HUES48 (cell line): ENCODE results near the gene MYZAP.

Experiments
- H3K27ac ChIP-seq: one replicate; pipeline ENCODE4 v1.7.0; 2013; ENCODE audit warnings: low read depth, low read length, inconsistent platforms
- H3K27me3 ChIP-seq: 2 replicates; pipeline ENCODE4 v1.6.1; 2013; ENCODE audit warnings: mild to moderate bottlenecking, low read length; ENCODE audit not compliant: control insufficient read depth, insufficient read depth
- H3K36me3 ChIP-seq: 2 replicates; pipeline ENCODE4 v1.6.1; 2013; ENCODE audit warnings: low read length; ENCODE audit not compliant: control insufficient read depth, insufficient read depth
- H3K4me1 ChIP-seq: 2 replicates; pipeline ENCODE4 v1.6.1; 2013; ENCODE audit warnings: mild to moderate bottlenecking, low read length; ENCODE audit not compliant: control insufficient read depth, insufficient read depth
- H3K4me3 ChIP-seq: 2 replicates; pipeline ENCODE4 v1.5.1; 2013; ENCODE audit warnings: mild to moderate bottlenecking, low read depth, low read length
- H3K9ac ChIP-seq: 2 replicates; pipeline ENCODE4 v1.6.1; 2013; ENCODE audit warnings: mild to moderate bottlenecking, low read depth, low read length, moderate library complexity
- H3K9me3 ChIP-seq: 2 replicates; pipeline ENCODE4 v1.6.1; 2013; ENCODE audit warnings: low read length; ENCODE audit not compliant: control insufficient read depth, insufficient read depth

The MYZAP gene

DNA sequence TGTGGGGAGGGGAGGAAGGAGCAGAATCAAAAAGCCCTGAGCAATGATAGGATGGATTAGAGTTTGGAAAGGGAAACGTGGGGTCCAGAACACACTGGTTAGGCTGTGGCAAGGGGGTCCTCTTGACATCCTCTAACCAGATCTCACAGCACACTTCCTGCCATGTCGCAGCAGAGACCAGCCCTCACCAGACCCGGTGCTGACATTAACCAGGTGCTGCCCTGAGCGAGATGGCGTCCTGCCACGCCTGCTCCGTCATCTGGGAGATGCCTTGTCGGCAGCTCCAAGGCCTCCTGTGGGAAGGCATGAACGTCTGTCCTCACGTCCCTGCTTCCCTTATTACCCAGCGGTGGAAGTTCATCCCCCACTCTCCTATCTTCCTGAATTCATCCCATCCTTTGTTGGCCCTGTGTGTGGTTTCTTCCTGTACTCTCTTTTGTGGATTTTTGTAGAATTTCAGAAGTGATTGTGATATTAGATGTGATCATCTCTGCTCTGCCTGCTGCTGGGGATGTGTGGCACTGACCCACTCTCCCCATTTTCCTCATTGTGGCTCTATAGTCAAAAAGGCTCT, 29.4 kb upstream of the MYZAP start:
- no peaks in the 10 kb centered on the region for H3K27me3 ChIP-seq
- no peak overlapping the region for H3K27ac ChIP-seq
- no peak overlapping the region for H3K4me3 ChIP-seq
- H3K4me1 ChIP-seq: no peaks in the 10 kb centered on the region
- H3K9ac ChIP-seq: no peak overlapping the region
- no peaks in the 10 kb centered on the region for H3K36me3 ChIP-seq
- no peaks in the 10 kb centered on the region for H3K9me3 ChIP-seq

DNA sequence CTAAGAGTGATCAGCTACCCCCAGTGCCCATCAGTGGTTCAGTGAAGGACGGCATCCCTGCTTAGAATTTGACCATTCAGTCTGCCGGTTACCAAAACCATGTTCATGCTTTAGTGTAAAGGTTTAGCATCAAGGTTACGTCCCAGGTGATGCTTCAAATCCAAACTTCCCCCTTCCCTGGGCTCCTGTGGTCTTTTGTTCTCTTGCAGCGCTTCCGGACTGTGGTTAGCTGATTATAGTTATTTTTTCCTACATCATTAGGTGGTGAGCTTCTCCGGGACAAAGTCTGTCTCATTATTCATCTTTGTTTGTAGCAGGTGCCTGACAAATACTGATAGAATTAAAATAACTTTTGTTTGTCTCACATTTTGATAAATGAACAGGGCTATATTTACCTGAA, 28.3 kb upstream of the MYZAP start:
- no peaks in the 10 kb centered on the region for H3K27me3 ChIP-seq
- H3K4me1 ChIP-seq: no peaks in the 10 kb centered on the region
- H3K36me3 ChIP-seq: no peaks in the 10 kb centered on the region
- H3K9me3 ChIP-seq: no peaks in the 10 kb centered on the region
- H3K27ac ChIP-seq: no peak overlapping the region
- no peak overlapping the region for H3K9ac ChIP-seq
- H3K4me3 ChIP-seq: no peak overlapping the region

DNA sequence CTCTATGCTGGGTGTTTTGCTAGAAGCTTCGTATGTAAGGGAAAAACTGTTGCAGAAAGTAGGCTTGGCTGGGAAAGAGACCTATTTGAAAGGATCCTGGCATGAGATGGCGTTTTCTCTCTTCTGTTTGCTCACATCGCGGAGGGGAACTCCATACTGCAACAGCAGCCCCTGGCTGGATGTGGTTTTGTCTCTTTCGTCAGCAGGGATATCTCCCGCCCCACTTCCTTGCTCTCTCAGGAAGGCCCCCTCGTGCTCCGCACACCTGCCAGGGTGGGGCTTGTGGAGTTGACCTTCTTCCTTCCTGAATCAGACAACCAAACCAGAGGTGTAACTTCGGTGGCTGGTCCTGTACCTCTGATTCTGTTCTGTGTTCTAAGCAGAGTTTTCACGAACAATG, 26.4 kb upstream of the MYZAP start:
- no peak overlapping the region for H3K4me3 ChIP-seq
- no peaks in the 10 kb centered on the region for H3K9me3 ChIP-seq
- H3K27me3 ChIP-seq: no peaks in the 10 kb centered on the region
- H3K36me3 ChIP-seq: no peaks in the 10 kb centered on the region
- no peak overlapping the region for H3K9ac ChIP-seq
- no peak overlapping the region for H3K27ac ChIP-seq
- peaks cover 4% of the 10 kb centered on the region for H3K4me1 ChIP-seq

DNA sequence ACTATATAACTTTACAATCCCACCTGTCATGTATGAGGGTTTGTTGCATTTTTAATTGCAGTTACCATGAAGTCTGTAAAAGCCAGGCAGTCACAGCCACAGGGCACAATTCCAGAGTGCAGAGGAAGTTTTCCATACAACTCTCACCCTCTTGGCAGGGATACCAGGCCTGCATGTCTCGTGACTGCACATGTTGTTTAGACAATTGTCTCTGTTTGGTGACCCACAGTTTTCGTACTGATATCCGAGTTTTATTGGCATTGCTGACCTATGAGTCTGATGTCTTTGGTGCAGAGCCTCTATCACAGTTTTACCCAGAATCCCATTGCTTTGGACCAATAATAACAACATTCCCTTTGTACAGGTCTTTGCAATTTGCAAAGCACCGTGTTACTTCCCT, 24.9 kb upstream of the MYZAP start:
- no peak overlapping the region for H3K4me3 ChIP-seq
- H3K4me1 ChIP-seq: peaks cover 5% of the 10 kb centered on the region
- H3K9ac ChIP-seq: no peak overlapping the region
- H3K36me3 ChIP-seq: no peaks in the 10 kb centered on the region
- H3K27ac ChIP-seq: no peak overlapping the region
- no peaks in the 10 kb centered on the region for H3K27me3 ChIP-seq
- H3K9me3 ChIP-seq: no peaks in the 10 kb centered on the region

DNA sequence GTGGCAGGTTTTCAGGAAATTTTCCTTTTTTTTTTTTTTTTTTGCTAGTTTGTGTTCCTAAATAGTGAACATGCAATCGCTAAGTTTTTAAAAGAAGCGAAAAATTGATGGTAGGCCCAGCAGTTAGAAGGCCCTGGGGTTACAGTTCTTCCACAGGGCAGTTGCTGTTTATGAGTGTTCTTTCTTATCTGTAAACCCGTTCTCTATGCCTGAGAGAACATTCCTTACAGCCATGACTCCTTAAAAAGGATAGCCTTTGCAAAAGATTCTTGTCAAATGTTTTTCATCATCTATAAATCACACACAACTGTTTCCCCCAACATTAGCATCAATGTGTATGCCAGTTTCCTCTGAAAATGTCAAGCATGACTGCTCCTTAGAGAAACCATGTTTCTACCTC, 23.8 kb upstream of the MYZAP start:
- no peak overlapping the region for H3K9ac ChIP-seq
- no peaks in the 10 kb centered on the region for H3K27me3 ChIP-seq
- H3K4me1 ChIP-seq: peaks cover 5% of the 10 kb centered on the region
- no peaks in the 10 kb centered on the region for H3K36me3 ChIP-seq
- H3K9me3 ChIP-seq: no peaks in the 10 kb centered on the region
- no peak overlapping the region for H3K27ac ChIP-seq
- no peak overlapping the region for H3K4me3 ChIP-seq

DNA sequence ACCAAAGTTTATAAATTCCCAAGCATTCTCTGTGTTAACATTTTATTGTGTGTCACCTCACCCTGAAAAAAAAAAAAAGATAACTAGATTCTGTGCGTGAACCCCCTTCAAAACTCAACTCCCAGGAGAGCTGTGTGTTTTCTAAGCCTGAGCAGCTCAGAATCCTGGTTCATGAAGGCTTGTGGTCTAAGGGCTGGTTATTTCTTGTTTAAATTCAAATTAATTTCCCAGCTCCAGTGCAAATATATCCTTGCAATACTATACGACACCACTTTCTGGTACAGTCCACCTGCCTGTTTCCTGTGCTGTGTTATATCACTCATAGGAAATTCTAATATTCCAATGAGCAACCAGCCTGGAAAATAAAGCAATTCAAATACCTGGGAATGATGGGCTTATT, 23.4 kb upstream of the MYZAP start:
- Histone ChIP-seq H3K9ac (no peak overlapping the region), H3K27me3 (no peaks in the 10 kb centered on the region), H3K4me3 (no peak overlapping the region), H3K9me3 (no peaks in the 10 kb centered on the region), H3K4me1 (peaks cover 5% of the 10 kb centered on the region), H3K27ac (no peak overlapping the region), H3K36me3 (no peaks in the 10 kb centered on the region)

DNA sequence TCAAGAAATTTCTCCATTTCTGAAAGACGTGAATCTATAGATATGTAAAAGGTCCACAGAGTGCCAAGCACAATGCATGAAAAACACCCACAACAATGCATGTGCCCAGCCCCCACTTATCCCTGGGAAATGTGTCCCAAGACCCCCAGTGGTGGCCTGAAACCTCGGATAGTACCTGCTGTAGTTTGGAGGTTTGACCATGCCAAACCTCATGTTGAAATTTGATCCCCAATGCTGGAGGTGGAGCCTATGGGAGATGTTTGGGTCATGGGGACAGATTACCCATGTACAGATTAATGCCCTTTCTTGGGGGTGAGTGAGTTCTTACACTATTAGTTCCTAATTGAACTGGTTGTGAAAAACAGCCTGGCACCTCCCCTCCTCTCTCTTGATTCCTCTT, 21.4 kb upstream of the MYZAP start:
- no peak overlapping the region for H3K27ac ChIP-seq
- H3K36me3 ChIP-seq: no peaks in the 10 kb centered on the region
- no peaks in the 10 kb centered on the region for H3K9me3 ChIP-seq

DNA sequence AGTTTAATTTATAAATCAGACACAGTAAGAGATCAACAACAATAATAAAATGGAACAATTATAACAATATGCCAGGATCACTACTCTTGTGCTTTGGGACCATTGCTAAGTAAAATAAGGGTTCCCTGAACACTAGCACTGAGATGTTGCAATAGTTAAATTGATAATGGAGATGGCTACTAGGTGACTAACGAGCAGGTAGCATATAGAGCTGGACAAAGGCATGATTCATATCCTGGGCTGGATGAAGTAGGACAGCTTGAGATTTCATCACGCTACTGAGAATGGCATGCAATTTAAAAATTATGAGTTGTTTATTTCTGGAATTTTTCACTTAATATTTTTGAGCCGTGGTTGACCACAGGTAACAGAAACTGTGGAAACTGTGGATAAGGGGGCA, 20.7 kb upstream of the MYZAP start:
- H3K9ac ChIP-seq: no peak overlapping the region
- H3K9me3 ChIP-seq: no peaks in the 10 kb centered on the region
- no peak overlapping the region for H3K27ac ChIP-seq
- no peaks in the 10 kb centered on the region for H3K36me3 ChIP-seq
- no peaks in the 10 kb centered on the region for H3K27me3 ChIP-seq
- H3K4me1 ChIP-seq: peaks cover 5% of the 10 kb centered on the region
- H3K4me3 ChIP-seq: no peak overlapping the region

More for the DNA sequence above, 21.4 kb upstream of the MYZAP start:
- H3K4me3 ChIP-seq: no peak overlapping the region
- peaks cover 5% of the 10 kb centered on the region for H3K4me1 ChIP-seq
- H3K9ac ChIP-seq: no peak overlapping the region
- H3K27me3 ChIP-seq: no peaks in the 10 kb centered on the region

DNA sequence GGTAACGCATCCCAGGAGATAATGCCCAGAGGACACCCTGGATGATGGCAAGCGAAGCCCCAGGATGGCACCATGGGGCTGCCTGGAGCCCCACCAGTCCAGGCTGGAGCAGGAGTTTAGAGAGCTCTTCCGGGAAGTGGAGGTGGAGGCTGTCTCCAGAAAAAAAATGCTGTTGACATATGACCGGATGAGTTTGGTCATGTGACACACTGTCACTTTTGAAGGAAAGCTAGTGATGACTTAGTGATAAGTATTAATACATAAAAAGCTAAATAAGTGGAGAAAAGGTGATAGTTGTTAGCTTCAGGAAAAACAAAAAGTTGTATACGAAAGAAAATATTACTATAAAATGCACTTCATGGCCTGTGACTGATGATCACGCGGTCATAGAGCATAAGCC, 20.0 kb upstream of the MYZAP start:
- peaks cover 5% of the 10 kb centered on the region for H3K4me1 ChIP-seq
- H3K9ac ChIP-seq: no peak overlapping the region

DNA sequence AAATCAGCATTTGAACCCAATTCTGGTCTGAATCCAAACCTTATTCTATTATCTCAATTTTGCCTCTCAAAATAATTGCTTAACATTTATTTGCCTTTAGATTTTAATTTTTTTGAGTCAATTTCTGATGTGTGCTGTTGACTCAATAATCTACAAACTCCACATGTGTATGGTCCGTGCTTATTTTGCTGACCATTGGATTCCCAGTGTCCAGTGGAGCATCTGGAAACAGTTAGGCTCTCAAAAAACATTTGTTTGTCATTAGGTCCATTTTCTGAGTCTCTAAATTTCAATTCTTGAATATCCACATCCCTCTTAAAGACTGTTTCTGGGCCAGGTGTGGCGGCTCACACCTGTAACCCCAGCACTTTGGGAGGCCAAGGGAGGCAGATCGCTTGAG, 19.2 kb upstream of the MYZAP start:
- Histone ChIP-seq H3K4me3 (no peak overlapping the region), H3K9me3 (no peaks in the 10 kb centered on the region), H3K27me3 (no peaks in the 10 kb centered on the region), H3K9ac (no peak overlapping the region), H3K27ac (no peak overlapping the region), H3K36me3 (no peaks in the 10 kb centered on the region), H3K4me1 (peaks cover 5% of the 10 kb centered on the region)

More for the DNA sequence above, 20.0 kb upstream of the MYZAP start:
- no peak overlapping the region for H3K4me3 ChIP-seq
- H3K9me3 ChIP-seq: no peaks in the 10 kb centered on the region
- no peaks in the 10 kb centered on the region for H3K36me3 ChIP-seq
- H3K27ac ChIP-seq: no peak overlapping the region
- no peaks in the 10 kb centered on the region for H3K27me3 ChIP-seq

DNA sequence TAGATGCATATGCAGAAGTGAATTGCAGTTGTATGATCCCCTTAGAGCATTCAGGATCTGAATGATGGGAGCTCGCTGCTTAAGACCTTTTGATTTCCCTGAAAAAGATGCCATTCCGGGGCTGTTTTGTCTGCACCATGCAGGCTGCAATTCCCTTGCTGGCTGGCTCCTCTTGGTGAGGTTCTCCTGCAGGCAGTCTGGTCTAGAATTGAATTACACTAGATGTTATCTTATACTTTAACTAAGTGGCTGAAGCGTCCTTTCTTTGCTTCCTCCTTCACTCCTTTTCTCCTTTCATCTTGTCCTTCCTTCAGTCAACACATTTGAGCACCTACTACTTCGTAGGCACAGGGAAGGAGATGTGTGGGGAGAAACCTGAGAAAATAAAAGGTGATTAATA, 18.6 kb upstream of the MYZAP start:
- H3K4me3 ChIP-seq: no peak overlapping the region
- no peaks in the 10 kb centered on the region for H3K27me3 ChIP-seq
- no peak overlapping the region for H3K27ac ChIP-seq
- H3K36me3 ChIP-seq: no peaks in the 10 kb centered on the region
- H3K9ac ChIP-seq: no peak overlapping the region
- H3K4me1 ChIP-seq: peaks cover 5% of the 10 kb centered on the region
- H3K9me3 ChIP-seq: no peaks in the 10 kb centered on the region

DNA sequence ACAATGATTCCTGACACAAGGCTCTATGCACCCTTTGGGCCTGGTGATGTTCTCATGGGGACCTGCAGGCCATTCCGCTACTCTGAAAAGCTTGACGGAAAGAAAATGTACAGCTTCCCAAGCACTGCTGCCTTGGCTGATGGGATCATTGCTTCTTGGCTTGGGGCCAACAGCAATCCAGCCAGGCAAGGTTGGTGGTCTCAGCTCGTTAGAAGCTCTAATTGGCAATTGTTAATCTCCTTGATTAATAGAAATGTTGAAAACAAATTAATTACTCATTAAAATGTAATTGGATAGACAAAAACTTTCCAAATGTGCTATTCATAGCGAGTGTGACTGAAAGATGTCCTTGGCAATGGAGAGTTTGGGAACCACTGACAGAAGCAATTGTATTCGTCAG, 16.3 kb upstream of the MYZAP start:
- H3K9me3 ChIP-seq: no peaks in the 10 kb centered on the region
- H3K4me3 ChIP-seq: no peak overlapping the region
- H3K27me3 ChIP-seq: no peaks in the 10 kb centered on the region
- H3K9ac ChIP-seq: no peak overlapping the region
- no peaks in the 10 kb centered on the region for H3K36me3 ChIP-seq
- H3K4me1 ChIP-seq: peaks cover under 1% of the 10 kb centered on the region
- H3K27ac ChIP-seq: no peak overlapping the region
